ENCODE measurements around the gene EPB41L2.
A peak's percentile ranks its signal among the peaks of the same experiment; 100 is the strongest.
"Not testable (repeated sequence)": the region's sequence is repeated elsewhere in the genome, so short reads cannot be mapped to it uniquely, and the experiment has no call there.

The EPB41L2 gene

DNA sequence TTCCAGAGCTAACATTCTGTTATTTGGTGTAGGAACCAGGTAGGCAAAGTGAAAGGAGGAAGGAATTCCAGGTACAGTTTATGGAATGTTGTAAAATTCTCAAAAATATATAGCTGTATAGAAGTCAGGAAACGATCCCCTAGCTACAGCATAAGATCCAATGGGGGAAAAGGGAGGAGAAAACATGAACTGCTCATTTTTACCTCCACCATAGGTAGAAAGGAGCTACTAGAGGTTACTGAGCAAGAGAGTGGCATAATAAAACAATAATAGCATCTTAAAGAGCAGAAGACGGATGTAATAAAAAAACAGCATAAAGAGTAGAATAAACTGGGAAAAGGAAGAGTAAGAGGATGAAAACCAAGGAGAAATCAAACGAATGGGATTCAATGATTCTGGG is 26.9 kb downstream of the EPB41L2 start:
- ATAC-seq, result no peak
- DNase-seq, result no peak

DNA sequence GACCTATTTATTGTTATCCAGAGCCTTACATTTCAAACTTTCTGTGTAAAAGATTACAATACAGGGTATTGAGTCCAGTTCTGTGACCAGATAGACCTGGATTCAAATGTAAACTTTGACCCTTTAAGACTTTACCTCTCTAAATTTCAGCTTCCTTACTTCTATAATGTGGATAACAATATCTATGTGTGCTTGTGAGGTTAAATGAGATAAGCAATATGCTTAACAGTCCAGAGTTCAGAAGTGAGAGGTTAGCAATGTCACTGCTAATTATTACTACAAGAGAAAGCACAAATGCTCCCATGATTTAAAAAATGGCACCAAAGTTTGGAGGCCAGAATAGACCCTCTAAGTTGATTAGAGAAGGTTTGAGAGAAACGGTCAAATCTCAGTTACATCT is 27.5 kb downstream of the EPB41L2 start:
- ATAC-seq (no peak), DNase-seq (no peak)

DNA sequence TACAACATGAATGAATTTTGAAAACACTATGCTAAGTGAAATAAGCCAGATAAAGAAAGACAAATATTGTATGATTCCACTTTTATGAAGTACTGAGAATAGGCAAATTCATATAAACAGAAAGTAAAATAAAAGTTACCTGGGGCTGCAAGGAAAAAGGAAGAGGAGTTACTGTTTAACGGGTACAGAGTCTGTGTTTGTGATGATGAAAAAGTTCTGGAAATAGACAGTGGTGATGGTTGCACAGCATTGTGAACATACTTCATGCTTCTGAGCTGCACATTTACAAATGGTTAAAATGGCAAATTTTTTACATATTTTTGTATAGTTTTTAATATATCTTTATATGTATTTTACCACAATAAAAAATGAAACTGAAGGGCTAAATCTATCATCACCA is 29.4 kb downstream of the EPB41L2 start:
- DNase-seq (no peak), ATAC-seq (no peak)

DNA sequence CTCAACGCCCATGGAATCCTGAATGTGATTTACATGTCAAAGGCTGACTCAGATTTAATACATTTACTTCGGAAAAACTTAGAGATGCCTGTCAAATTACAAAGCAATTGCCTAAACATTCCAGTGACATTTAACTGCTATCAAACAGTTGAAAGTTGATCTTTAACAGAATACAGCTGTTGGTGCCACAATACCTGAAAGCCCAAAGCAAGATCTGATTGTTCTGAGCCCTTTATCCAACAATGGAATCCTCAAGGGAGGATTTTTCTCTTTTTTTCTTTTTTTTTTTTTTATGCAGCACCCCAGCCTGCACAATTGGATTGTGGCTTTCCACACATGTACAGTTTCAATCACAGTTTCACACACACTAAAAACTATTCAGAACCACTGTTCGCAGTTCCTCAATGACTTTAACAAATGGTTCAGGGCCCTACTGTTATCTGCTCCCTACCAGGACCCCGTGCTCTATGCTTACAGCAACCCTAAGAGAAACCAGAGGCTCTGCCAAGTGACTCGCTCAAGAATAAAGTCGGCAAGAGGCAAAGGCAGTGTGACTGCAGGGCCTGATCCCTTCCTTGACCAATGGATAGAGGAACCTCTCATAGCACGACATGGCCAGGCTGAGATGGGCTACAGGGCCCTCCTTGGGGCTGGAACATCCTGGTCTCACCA is 33.3 kb downstream of the EPB41L2 start:
- no peak for ATAC-seq
- DNase-seq, result no peak

DNA sequence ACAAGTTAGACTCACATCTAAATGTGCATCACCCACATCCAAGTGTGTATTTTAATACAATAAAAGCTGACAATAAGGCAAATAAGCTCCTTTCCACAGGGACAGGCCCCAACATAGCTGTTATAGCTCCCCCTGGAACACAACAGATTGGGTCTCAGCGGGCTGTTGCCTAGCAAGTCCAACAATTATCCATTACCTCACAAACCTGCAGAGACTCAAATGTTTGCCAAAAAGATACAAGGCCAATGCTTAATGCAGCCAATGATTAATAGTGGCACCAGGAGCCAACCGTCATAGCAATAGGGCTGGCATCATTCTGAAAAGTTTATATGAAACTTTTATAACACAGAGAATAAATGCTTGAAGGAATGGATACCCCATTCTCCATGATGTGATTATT is 35.7 kb downstream of the EPB41L2 start:
- no peak for ATAC-seq
- DNase-seq, result no peak

DNA sequence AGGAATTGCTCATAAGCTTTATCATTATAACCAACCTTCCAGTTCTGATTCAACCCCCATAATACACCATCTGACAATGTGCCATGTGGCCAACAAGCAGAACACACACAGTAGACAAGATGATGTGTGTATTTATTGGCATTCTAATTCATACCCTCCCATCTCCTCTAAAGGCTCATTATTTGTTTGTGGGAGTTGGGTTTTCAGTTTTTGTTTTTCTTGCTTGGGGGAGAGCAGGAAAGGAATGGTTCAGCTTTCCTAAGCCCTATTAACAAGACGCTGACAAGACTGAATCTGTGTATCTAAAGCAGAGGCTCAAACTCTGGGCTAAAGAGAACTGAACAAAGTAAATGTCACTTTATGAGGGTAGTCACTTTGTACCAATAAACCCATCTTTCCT is 36.8 kb downstream of the EPB41L2 start:
- no peak for ATAC-seq
- DNase-seq, result no peak

DNA sequence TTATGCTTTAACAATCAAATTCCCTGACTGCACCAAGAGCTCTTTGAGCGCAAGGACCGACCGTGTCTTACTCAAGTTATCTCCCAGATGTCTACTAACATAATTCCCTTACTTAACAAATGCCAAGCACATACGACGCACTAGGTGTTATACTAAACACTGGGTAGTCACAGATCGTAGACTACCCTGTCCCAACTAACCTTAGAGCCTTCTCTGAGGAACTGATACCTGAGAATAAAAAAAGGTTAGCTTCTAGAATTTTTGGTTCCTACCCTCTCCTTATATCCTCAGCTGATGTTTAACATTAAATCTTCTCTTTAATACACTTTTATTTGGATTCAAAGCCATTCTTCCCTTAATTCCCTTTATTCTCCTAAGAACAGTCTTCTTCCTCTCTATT is 38.5 kb downstream of the EPB41L2 start:
- ATAC-seq, result no peak

DNA sequence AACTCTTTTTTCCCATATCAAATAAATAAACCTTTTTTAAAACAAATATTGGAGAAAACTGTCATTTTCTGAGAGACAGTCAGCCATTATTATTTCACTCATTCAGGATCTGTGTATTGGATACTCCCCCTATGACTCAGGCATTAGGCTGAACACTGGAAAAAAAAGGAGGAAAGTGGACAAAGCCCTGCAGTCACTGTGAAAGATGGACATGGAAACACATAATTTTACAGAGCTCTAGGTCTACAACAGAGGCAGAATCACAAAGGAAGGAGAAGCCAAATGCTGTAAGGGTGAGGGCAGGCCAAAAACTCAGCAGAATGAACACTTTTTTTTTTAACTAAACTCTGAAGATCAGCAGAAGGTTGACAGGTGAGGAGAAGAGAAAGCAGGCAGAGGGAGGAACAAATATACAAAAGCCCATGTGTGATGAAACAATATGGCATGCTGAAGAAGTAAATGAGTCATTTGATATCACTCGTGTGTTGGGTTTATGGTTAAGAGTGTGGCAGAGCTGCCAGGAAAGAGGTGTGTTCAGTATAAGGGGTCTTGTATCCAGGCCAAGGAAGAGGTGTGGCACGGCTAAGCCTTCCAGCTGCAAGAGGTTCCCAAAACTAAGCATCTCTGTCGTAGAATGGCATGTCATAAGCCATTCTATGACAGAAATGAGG is 39.1 kb downstream of the EPB41L2 start:
- ATAC-seq (peak; percentile 40), DNase-seq (no peak)

More for the DNA sequence above, 38.5 kb downstream of the EPB41L2 start:
- no peak for DNase-seq

DNA sequence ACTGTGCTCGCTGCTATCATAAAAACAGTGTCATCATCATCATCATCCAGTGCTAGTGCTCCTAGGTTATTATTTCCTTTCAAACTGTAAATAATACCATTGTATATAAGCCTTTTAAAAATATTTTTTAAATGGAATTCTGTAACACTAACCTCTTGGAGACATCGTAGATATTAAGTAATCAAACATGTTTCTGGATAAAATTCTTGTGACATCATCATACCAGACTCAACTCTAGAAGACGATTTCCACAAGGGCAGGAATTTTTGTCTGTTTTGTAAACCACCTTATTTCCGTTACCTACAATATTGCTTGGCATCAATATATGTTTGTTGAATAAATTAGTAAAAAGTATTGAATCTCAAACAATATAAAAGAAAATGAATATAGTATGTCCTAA is 40.4 kb downstream of the EPB41L2 start:
- DNase-seq (no peak), ATAC-seq (no peak)

DNA sequence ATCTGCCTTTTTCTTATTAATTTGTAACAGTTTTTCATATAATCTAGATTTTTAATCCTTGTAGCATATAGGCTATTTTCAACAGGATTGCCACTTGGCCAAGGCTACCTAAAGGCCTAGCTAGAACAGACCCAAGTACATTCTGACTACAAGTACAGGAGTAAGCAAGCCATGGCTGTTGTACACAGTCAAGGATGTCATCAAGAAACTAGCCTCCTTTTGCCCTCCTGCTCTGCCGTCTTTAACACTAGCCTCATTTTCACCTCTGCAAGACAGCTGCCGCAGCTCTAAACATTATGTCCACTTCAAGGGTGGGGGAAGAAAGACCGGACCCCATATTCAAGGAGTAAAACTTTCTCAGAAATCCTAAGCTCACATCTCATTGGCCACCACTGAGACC is 45.1 kb downstream of the EPB41L2 start:
- DNase-seq, result no peak
- ATAC-seq, result no peak

DNA sequence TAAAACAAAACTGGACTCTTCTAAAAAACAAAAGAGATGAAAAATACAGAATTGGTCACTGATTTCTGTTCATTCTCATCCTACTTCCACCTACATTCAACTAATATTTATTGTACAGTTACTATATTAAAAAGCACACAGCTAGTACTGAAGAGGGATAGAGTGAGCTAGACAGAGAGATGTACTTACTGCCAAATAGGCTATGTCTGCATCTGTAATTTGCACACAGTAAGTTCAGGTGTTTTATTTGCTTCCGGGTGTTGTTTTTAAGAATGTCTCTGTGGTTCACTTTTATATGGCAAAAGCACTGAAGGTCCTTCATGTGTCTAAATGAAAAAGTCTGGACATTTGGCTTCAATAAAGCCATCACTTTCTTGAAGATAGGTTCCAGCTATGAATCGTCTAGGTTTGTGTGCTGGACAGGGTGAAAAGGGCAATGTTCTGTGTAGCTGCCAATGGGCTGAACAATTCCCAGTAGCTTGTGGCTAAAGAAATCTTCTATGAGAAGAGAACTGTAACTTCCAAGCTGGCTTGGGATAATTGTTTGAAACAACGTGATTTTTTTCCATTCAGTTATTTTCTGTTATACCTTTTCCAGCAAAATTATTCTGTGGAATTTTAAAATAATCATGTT is 47.3 kb downstream of the EPB41L2 start:
- DNase-seq, result no peak
- ATAC-seq, result no peak

DNA sequence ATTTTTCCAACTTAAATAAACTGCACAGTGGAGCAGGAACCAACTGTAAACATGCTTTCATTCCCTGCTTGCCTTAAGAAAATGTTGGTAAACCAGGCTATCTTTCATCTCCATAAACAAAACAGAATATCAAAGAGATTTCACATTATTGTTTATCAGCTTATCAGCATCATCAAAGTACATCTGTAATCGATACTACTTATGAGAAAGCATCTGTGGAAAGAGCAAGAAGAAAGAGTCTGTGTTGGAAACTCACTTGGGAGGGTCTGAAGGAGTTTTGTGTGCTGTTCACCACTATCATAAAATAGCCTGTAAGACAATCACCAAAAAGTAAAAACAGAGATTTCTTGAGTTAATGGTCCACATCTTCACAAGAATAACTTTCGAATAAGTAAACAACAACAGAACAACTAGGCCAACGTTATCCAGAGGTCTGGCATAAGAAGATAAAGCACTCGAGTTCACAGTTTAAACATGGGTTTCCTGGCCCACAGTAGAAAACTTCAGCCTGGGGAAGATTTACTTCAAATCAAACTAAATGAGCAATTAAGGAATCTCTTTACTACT is 47.9 kb downstream of the EPB41L2 start:
- ATAC-seq, result no peak
- no peak for DNase-seq

DNA sequence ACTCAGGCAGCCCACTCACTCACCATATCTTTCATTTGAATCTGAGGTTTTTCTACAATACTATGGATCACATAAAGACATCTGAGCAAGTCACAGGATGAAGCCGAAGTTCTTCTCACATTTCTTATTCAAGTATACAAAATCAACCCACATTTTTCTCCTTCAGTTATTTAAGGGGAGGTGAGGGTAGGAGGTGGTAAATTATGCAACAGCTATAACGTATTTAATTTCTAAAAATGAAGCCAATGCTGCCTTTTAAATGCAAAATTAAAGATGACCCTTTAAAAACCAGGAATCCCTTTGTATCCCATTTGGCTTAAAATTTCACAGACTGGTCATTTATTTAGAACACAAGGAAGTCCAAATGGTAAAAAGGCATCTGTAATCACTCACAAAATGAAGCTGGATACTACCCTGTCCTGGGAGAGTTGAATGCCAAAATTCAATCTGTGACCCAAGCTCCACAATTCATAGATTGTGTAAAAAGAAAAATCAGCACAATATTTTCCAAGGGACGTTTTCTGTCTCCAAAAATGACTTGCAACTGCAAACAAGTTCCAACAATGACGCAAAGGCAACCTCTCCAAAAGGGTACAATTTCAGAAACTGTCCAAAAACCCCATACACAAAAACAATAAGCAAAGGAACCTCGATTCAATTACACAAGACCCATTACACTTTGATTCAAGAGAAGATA is 48.8 kb downstream of the EPB41L2 start:
- no peak for ATAC-seq
- no peak for DNase-seq

DNA sequence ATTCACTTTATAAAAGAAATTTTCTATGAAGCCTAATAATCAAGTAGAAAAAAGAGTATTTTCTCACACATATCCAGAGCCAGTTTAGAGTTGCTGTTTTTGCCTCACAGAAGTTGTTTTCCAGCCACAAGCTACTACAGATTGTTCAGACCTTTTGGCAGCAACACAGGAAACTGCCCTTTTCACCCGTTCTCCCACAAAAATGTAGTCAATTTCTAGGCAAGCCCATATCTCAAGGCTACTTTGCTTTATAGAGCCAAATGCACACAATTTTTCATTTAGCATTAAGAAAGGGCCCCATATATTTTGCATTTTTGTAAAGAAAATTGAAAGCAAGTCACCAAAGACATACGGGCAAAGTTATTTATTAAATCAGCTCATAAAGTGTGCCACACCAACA is 49.5 kb downstream of the EPB41L2 start:
- DNase-seq (no peak), ATAC-seq (no peak)

DNA sequence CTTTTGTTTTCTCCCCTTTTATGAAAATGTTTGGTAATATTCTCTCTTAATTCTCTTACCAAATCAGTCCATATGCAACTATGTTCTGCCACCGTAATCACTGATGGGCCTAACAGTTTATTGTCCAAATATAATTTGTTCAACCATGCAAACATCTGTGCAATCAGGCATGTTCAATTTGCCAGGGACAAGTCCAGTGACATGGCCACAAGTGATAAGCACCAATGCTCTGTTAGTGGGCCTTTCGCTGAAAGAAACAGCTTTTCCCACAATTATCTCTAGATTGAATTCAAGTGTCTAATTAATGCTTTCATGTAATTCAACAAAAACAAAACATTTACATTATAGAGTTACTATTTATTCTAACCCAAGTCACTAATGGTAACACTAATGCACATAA is 53.3 kb downstream of the EPB41L2 start:
- ATAC-seq (no peak), DNase-seq (no peak)

DNA sequence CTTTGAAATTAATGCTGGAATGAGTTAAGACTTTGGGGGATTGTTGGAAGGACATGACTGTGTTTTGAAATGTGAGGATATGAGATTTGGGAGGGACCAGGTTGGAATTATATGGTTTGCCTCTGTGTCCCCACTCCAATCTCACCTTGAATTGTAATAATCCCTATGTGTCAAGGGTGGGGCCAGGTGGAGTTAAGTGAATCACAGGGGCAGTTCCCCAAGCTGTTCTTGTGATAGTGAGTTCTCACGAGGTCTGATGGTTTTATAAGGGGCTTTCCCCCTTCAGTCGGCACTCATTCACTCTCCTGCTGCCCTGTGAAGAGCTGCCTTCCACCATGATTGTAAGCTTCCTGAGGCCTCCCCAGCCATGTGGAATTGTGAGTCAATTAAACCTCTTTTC is 54.1 kb downstream of the EPB41L2 start:
- not testable (repeated sequence) for DNase-seq, ATAC-seq

DNA sequence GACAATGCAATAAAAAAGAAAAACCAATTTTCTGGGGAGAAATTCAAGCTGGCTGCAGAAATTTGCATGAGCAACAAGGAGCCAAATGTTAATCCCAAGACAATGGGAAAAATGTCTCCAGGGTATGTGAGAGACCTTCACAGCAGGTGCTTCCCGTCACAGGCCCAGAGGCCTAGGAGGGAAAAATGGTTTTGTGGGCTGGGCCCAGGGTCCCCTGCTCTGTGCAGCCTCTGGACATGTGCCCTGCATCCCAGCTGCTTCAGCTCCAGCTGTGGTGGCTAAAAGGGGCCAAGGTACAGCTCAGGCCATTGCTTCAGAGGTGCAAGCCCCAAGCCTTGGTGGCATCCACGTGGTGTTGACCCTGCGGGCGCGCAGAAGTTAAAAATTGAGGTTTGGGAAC is 55.1 kb downstream of the EPB41L2 start:
- ATAC-seq, DNase-seq: not testable (repeated sequence)

DNA sequence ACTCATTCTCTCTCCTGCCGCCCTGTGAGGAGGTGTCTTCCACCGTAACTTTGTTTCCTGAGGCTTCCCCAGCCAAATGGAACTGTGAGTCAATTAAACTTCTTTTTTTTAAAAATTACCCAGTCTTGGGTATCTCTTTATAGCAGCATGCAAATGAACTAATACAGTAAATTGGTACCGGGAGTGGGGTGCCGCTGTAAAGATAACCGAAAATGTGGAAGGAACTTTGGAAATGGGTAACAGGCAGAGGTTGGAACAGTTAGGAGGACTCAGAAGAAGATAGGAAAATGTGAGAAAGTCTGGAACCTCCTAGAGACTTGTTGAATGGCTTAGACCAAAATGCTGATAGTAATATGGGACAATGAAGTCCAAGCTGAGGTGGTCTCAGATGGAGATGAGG is 55.8 kb downstream of the EPB41L2 start:
- DNase-seq, result no peak
- ATAC-seq, result no peak

DNA sequence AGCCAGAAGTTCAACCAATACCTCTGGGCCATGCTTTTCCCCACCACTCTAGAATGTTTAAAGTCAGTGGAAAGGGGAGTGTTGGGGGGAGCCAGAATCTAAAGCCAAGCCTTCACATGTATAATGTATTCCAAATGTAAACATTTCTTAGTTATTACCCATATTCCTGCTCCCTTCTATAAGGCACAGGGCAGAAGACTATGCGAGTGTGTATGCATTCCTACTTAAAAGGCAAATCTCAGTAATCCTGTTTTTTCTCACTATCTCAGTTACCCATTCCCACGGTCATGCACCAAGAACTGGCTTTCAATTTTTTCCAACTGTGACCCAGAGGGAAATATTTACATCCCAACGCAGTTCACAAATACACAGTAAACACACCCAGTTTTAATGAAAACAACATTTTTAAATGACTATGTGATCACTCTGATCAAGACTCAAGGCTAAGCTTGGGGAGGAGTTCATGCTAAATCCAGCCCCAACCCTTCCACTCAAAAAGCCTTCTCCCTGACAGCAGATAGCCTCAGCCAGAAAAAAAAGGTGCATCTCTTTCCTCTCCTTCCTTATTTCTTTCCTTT is 57.5 kb downstream of the EPB41L2 start:
- ATAC-seq, result no peak

DNA sequence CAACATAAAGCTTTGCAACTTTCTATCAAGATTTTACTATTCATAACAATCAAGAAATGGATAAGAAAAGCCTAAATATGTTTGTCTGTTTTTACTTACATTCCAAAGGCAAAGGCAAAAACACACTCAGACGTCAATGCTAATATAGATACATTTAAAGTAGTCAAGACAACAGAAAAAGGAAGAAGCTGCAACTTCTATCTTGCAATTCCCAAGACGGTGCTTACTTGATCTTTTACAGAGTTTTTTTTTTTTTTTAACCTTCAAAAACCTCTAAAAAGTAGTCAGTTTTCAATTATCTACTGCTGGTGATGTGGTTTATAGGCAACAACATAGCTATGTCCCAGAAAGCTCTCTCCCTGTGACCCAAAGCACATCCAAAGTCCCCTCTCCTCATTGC is 58.1 kb downstream of the EPB41L2 start:
- ATAC-seq, result no peak
- DNase-seq, result no peak

More for the DNA sequence above, 57.5 kb downstream of the EPB41L2 start:
- DNase-seq, result no peak

DNA sequence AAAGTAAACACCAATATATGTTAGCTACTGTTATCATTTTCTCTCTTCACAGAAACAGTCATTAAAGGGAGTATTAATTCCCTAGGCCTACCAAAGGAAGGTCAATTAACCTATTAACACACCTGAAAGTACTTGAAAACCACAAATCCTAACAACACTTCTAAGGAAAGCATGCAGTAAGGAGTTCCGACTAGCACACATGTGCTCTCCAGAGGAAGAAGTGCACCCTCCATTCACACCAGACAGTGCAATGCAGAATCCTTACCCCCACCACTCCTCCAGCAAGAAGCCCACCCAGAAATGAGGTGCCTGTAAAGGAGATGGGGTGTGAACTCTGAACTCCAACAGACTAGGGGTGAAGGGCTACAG is 58.7 kb downstream of the EPB41L2 start:
- no peak for DNase-seq
- no peak for ATAC-seq
